Fibroblast of lung (primary cell): ENCODE data around the gene TRPM5.

Experiments used
- EZH2 ChIP-seq: IDR thresholded peaks from 2 replicates; pipeline ENCODE4 v1.5.1; 2012; ENCODE audit warnings: low read length, control low read depth, mild to moderate bottlenecking; ENCODE audit errors: missing control alignments
- TF ChIP-seq, protein P1 (sequence below), 2 donors: IDR thresholded peaks in 1 of 2; conservative IDR thresholded peaks in 1 of 2; 1 replicate in 1 of 2; 2 replicates in 1 of 2; pipeline ENCODE4 v1.5.1; 2011 to 2012; ENCODE audit warnings: low read length in 2 of 2, control low read depth in 1 of 2, inconsistent platforms in 1 of 2, low read depth in 1 of 2, mild to moderate bottlenecking in 1 of 2

DNA sequence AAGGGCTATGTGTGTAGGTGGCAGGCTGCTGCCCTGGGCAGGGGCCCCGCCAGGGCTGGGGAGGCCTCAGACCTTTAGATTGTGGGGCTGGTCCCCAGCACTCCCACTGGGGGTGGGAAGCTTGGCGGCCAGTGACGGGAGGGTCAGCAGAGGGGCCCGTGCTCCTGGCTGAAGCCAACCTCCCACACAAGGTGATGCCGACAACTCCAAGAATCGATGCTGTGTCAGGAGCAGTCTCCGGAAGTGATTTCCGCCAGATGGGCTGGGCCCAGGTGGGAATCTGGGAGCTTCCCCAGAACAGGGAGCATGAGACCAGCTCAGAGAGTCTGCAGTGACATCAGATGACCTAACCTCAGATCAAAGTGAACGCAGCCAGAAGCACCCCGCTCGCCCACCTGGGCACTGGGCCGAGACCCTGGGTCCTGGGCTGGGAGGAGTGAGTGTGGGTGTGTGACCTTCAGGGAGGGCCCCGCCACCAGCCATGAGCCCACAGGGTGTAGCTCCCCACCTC lies 7.7 kb downstream of the TRPM5 start:
- TF ChIP-seq EZH2 = no peak
- TF ChIP-seq, protein P1, sequence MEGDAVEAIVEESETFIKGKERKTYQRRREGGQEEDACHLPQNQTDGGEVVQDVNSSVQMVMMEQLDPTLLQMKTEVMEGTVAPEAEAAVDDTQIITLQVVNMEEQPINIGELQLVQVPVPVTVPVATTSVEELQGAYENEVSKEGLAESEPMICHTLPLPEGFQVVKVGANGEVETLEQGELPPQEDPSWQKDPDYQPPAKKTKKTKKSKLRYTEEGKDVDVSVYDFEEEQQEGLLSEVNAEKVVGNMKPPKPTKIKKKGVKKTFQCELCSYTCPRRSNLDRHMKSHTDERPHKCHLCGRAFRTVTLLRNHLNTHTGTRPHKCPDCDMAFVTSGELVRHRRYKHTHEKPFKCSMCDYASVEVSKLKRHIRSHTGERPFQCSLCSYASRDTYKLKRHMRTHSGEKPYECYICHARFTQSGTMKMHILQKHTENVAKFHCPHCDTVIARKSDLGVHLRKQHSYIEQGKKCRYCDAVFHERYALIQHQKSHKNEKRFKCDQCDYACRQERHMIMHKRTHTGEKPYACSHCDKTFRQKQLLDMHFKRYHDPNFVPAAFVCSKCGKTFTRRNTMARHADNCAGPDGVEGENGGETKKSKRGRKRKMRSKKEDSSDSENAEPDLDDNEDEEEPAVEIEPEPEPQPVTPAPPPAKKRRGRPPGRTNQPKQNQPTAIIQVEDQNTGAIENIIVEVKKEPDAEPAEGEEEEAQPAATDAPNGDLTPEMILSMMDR (conservative IDR thresholded peaks at IDR 0.05 in 1 of 2, IDR thresholded peaks at IDR 0.05 in 1 of 2; ENCODE audit: low read depth in 1 of 2, low read length in 2 of 2) = no peak
